Lung (tissue), 12 donors: ENCODE results near the gene RDH11. TPM values are rescaled to one million over a fixed set of nuclear protein-coding genes. Genes with fewer than 3 reads are reported as not detected.

Experiments
- ATAC-seq: fragments of 200-7000 bp; cut with Tn5 transposase; one replicate; pipeline ENCODE4 v1.9.1; 2020; ENCODE audit warnings: moderate number of reproducible peaks; ENCODE audit not compliant: insufficient read depth, low FRiP score
- DNase-seq, 3 donors: peaks; one replicate each; pipeline ENCODE4 v3.0.0-alpha.2; 2013 to 2017
- H3K27ac ChIP-seq, 2 donors: one replicate each; pipeline ENCODE4 v1.5.1; 2013; ENCODE audit warnings: mild to moderate bottlenecking in 2 of 2, moderate library complexity in 2 of 2, control low read depth in 1 of 2, inconsistent platforms in 1 of 2, low read depth in 1 of 2, low read length in 1 of 2
- H3K27me3 ChIP-seq, 3 donors: one replicate each; pipeline ENCODE4 v1.5.1; 2013; ENCODE audit warnings: low read length in 2 of 3; ENCODE audit not compliant: control insufficient read depth in 3 of 3, insufficient read depth in 3 of 3
- H3K36me3 ChIP-seq, 4 donors: one replicate each; pipeline ENCODE4 v1.5.1; 2013; ENCODE audit warnings: low read length in 4 of 4, mild to moderate bottlenecking in 1 of 4, moderate library complexity in 1 of 4; ENCODE audit not compliant: control insufficient read depth in 4 of 4, insufficient read depth in 4 of 4
- H3K4me1 ChIP-seq, 5 donors: one replicate each; pipeline ENCODE4 v1.5.1; 2013; ENCODE audit warnings: low read length in 5 of 5, mild to moderate bottlenecking in 2 of 5, moderate library complexity in 1 of 5; ENCODE audit not compliant: control insufficient read depth in 5 of 5, insufficient read depth in 5 of 5
- H3K4me3 ChIP-seq: one replicate; pipeline ENCODE4 v1.5.1; 2013; ENCODE audit warnings: mild to moderate bottlenecking, control low read depth, moderate library complexity
- H3K9ac ChIP-seq, 2 donors: one replicate each; pipeline ENCODE4 v1.5.1; 2013; ENCODE audit warnings: low read length in 2 of 2, control low read depth in 1 of 2; ENCODE audit not compliant: insufficient read depth in 1 of 2
- H3K9me3 ChIP-seq, 4 donors: one replicate each; pipeline ENCODE4 v1.5.1; 2013; ENCODE audit warnings: low read length in 3 of 4, mild to moderate bottlenecking in 1 of 4, moderate library complexity in 1 of 4; ENCODE audit not compliant: control insufficient read depth in 4 of 4, insufficient read depth in 3 of 4
- CTCF ChIP-seq: IDR thresholded peaks from 2 replicates; pipeline ENCODE4 v1.5.1; 2012; ENCODE audit warnings: mild to moderate bottlenecking; ENCODE audit errors: control extremely low read depth, extremely low read depth
- WGBS, 2 donors: extraction: QIAGEN DNeasy Blood & Tissue Kit; methylation state at CpG; one replicate each; pipeline ENCODE4 v1.1.7; 2013; 5-methylcytosine and 5-hydroxymethylcytosine counted together
- polyA plus RNA-seq, 2 donors: library from polyadenylated mRNA; stranded (reverse); fragments of 200-250 nt; gene quantifications; one replicate each; pipeline ENCODE4 v1.2.1, GENCODE V29; 2013
- total RNA-seq, 2 donors: library from RNA; depleted of rRNA in 1 of 2; stranded (reverse); fragments of >200 nt in 1 of 2; gene quantifications; one replicate each; pipeline ENCODE4 v1.2.1, GENCODE V29; 2014 to 2021
- donor health status: control.
- donor health status: control.
- donor health status: Bipolar disorder and iron deficiency.
- donor health status: healthy.
- donor health status: DM: yes; HTN: yes; CAD: no.

Gene RDH11
- total and polyA plus RNA-seq, 4 donors = 42.0 to 80.3 (median 67.0) TPM

GRCh38 chr14:67668559-67668958 lies 27.0 kb downstream of the RDH11 start:
- H3K27ac ChIP-seq = no peak overlapping the region
- H3K9me3 ChIP-seq = no peaks in the 10 kb centered on the region
- H3K4me3 ChIP-seq = no peak overlapping the region
- no peak overlapping the region for H3K9ac ChIP-seq
- no peak for DNase-seq
- no peaks in the 10 kb centered on the region for H3K27me3 ChIP-seq
- no peak for ATAC-seq
- peaks cover 4 to 11% (median 6%) of the 10 kb centered on the region in 5 donors for H3K4me1 ChIP-seq
- H3K36me3 ChIP-seq = no peaks in the 10 kb centered on the region
- no peak for TF ChIP-seq CTCF

GRCh38 chr14:67666750-67667449 lies 28.7 kb downstream of the RDH11 start:
- peak; percentile 25 to 68 (median 61) for DNase-seq
- Histone ChIP-seq H3K4me3 (no peak overlapping the region), H3K27ac (no peak overlapping the region), H3K27me3 (no peaks in the 10 kb centered on the region), H3K9ac (no peak overlapping the region), H3K4me1 (no peaks in the 10 kb centered on the region), H3K9me3 (no peaks in the 10 kb centered on the region), H3K36me3 (no peaks in the 10 kb centered on the region)
- 17 to 22% methylated on average over 1 of the region's 1 CpG for WGBS, 2 donors
- peak; percentile 65 for TF ChIP-seq CTCF
- no peak for ATAC-seq

GRCh38 chr14:67665868-67666267 lies 29.7 kb downstream of the RDH11 start:
- no peaks in the 10 kb centered on the region for H3K4me1 ChIP-seq
- 70 to 74% methylated on average over 2 of the region's 2 CpGs for WGBS, 2 donors
- no peaks in the 10 kb centered on the region for H3K9me3 ChIP-seq
- no peaks in the 10 kb centered on the region for H3K27me3 ChIP-seq
- H3K9ac ChIP-seq = no peak overlapping the region
- peaks cover 0 to 3% (median under 1%) of the 10 kb centered on the region in 4 donors for H3K36me3 ChIP-seq
- no peak for TF ChIP-seq CTCF
- no peak for ATAC-seq
- DNase-seq = no peak
- H3K27ac ChIP-seq = no peak overlapping the region
- H3K4me3 ChIP-seq = no peak overlapping the region

- peaks cover 0 to 10% (median 6%) of the 10 kb centered on the region in 4 donors for H3K36me3 ChIP-seq
- no peaks in the 10 kb centered on the region for H3K4me1 ChIP-seq
- ATAC-seq (no peak), DNase-seq (no peak)
- 84 to 91% methylated on average over 4 of the region's 4 CpGs for WGBS, 2 donors
- no peak overlapping the region for H3K27ac ChIP-seq
- H3K9ac ChIP-seq = no peak overlapping the region
- no peaks in the 10 kb centered on the region for H3K9me3 ChIP-seq
- no peaks in the 10 kb centered on the region for H3K27me3 ChIP-seq
- TF ChIP-seq CTCF = no peak
- H3K4me3 ChIP-seq = no peak overlapping the region
Observed at GRCh38 chr14:67663633-67664032, 31.9 kb downstream of the RDH11 start.
